ENCODE results near the gene NBPF1. TPM values are rescaled to one million over a fixed set of nuclear protein-coding genes. Genes with fewer than 3 reads are reported as not detected.
"Not testable (repeated sequence)": the region's sequence is repeated elsewhere in the genome, so short reads cannot be mapped to it uniquely, and the experiment has no call there.

The NBPF1 gene
- total RNA-seq, result 10 to 100 TPM; 22.7 to 30.7 (median 24.1) TPM
- long read RNA-seq, partial matches to known transcripts, result 0 of 3 reads
- long read RNA-seq, other reads (novel, unspliced or antisense), result 3 of 3 reads

DNA sequence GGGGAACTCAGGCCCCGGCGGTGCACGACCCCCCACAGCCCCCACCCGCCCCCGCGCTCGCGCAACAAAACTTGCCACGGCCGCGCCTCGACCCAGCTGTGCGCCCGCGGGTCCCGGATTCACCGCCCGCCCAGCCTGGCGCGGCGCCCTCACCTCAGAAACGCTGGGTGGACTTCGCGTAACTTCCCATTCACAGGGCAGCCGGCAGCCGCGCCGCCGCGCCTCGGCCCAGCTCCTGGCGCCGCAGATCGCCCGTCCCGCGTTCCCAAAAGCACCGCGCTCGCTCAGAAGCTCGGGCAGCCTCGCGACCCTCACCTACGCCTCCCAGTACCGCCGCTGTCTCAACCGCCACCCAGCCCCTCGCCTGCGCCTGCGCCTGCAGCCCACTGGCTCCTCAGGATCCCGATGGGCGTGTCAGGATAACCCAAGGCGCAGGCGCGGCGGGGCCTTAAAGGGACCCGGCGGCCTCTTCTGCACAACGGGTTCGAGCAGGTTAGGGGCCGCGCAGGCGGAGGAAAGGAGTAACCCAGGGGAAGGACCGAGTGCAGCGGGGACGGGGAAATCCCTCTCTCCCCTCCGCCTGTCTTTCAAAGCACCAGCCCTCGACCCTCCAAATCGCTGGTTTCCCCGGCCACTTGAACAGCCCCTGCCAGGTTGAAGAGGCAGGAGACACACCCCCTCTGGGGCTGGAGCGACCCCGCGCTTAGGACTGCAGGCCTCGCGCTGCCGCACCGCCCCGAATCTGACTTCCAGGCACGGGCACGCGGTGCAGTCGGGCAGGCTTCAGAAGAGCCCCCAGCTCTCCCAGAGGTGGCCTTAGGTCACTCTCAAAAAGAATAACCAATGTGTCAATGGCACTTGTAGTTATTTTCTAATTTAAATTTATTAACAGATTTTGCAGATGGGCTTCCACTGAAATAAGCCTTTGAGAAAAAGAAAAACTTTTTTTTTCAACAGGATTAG lies at the start of gene NBPF1:
TSS of gene NBPF1 (minus strand) at position 380 of the 963 bp plus-strand sequence.
- no peaks in the 10 kb centered on the region for H3K27me3 ChIP-seq
- peak within 1 kb of the TSS; percentile 46 to 85 (median 72) for H3K27ac ChIP-seq
- intact Hi-C loops (cut with DNase I), result no loop called here
- peak; percentile 98 to 100 (median 99) for DNase-seq
- TF ChIP-seq CTCF (IDR thresholded peaks at IDR 0.05), result no peak
- peak; percentile 93 for TF ChIP-seq POLR2A (IDR thresholded peaks at IDR 0.05)
- H3K36me3 ChIP-seq, result peaks cover 2 to 16% (median 4%) of the 10 kb centered on the region in 4 donors
- no peaks in the 10 kb centered on the region for H3K9me3 ChIP-seq
- peak; percentile 90 to 95 (median 92) for ATAC-seq
- H3K4me1 ChIP-seq, result peaks cover 0 to 27% (median 14%) of the 10 kb centered on the region in 4 donors
- peak within 1 kb of the TSS; percentile 64 to 86 (median 64) for H3K4me3 ChIP-seq
- under 1% methylated on average over 82 of the region's 82 CpGs for WGBS (ENCODE audit: insufficient coverage, low coverage, low lambda C conversion rate, missing lambda C conversion rate)

DNA sequence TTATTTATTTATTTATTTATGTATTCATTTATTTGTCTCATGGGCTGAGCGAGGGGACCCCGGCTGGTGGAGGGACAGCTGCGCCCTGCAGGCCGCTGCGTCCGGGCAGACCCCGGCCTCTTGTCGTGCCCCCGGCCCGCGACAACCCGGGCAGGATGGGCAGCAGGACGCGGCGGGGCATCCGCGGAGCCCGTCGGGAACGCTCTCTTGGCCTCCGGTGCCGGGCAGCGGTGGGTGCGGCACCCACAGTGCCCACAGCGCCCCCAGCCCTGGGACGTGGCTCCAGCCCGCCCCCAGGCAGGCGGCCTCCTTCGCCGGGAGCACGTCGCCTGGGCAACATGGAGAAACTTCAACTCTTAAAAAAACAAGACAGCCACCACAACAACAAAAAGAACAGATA lies 44.9 kb upstream of the NBPF1 start:
- peak in 1 of 4 donors; percentile 28 for ATAC-seq

DNA sequence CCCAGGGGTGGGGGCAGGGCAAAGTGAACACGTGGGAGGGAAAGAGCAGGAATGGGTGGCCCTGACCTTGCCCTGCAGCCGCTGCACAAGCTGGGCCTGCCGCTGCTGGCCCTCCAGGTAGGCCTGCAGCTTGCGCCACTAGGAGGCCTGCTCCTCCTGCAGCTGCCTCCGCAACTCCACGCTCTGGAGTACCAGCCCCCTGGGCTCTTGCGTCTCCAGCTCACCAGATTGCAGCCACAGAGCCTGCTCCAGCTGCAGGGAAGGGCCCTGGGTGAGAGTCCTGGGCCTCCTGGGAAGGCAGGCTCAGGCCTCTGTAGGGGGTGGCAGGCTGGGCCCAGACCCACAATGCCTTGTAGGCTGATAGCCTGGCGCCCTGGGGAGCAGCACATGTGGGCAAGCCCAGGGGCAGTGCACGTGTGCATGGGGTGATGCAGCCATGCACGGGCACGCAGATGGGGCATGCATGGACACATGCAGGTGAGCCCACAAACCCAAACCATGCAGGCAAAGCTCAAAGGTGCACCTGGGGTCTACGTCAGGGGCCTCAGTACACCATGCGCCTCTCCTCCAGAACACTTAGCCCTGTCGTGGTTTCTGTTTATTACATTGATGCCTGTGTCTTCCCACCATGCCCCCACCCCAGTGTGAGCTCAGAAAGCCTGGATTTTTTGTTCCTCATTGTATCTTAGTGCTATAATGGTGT lies 43.8 kb upstream of the NBPF1 start:
- H3K4me1 ChIP-seq; H3K36me3 ChIP-seq; H3K9me3 ChIP-seq; DNase-seq; H3K27me3 ChIP-seq; intact Hi-C loops (cut with DNase I); H3K4me3 ChIP-seq; H3K27ac ChIP-seq: not testable (repeated sequence)
- peak; percentile 79 to 87 (median 84) for ATAC-seq
- WGBS (ENCODE audit: insufficient coverage, low coverage, low lambda C conversion rate, missing lambda C conversion rate), result no CpG with 5 or more reads among the region's 14 CpGs

More for the DNA sequence above, 44.9 kb upstream of the NBPF1 start:
- H3K9me3 ChIP-seq; H3K27me3 ChIP-seq; H3K4me1 ChIP-seq; DNase-seq; H3K4me3 ChIP-seq; H3K36me3 ChIP-seq; H3K27ac ChIP-seq; intact Hi-C loops (cut with DNase I): not testable (repeated sequence)
- 90% methylated on average over 7 of the region's 32 CpGs for WGBS (ENCODE audit: insufficient coverage, low coverage, low lambda C conversion rate, missing lambda C conversion rate)

DNA sequence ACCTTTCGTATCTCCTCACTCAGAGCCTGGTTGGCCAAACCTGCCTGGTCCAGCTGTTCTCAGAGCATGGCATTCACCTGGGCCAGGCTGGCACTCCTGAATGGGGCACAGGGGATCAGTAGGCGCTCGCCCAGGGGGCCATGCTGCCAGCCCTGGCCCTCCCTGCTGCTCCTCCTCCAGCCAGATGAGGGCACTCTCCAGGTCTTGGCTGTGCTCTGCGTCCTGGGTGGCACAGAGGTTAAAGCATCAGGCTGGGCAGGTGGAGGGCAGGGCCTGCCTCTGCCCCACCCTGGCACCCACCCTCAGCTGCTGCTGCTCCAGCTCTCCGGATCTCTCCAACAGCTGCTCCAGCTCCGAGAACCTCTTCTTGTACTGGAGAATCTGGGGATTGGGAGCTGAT lies 43.2 kb upstream of the NBPF1 start:
- H3K9me3 ChIP-seq; H3K4me1 ChIP-seq; H3K36me3 ChIP-seq; DNase-seq; H3K27ac ChIP-seq; H3K27me3 ChIP-seq; intact Hi-C loops (cut with DNase I); H3K4me3 ChIP-seq: not testable (repeated sequence)
- WGBS (ENCODE audit: insufficient coverage, low coverage, low lambda C conversion rate, missing lambda C conversion rate), result no CpG with 5 or more reads among the region's 6 CpGs
- ATAC-seq, result peak; percentile 54 to 76 (median 62)

DNA sequence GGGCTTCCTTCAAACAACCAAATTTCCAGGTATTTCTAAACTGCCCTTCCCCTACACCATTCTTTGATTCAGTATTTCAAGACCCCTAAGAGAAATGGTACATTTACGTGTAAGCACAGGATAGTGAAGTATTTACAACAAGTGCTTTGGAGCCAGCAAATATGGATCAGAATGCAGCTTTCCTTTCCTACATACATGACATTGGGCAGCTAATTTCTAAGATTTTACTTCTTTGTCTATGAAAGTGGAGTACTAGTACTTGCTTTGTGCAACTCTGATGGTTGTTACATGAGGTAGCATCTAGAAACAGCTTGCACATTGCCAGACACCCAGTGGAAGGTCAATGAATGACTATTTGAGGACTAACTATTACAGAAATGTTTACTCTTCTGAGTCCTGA lies 38.2 kb upstream of the NBPF1 start:
- H3K9me3 ChIP-seq; intact Hi-C loops (cut with DNase I); H3K4me3 ChIP-seq; H3K27me3 ChIP-seq; H3K4me1 ChIP-seq: not testable (repeated sequence)
- ATAC-seq, result peak; percentile 42 to 83 (median 64)
- peak in 1 of 3 donors; percentile 6 for DNase-seq
- 92% methylated on average over 1 of the region's 1 CpG for WGBS (ENCODE audit: insufficient coverage, low coverage, low lambda C conversion rate, missing lambda C conversion rate)
- peak in 2 of 4 donors; percentile 14 to 44 for TF ChIP-seq CTCF (IDR thresholded peaks at IDR 0.05)
- H3K36me3 ChIP-seq, result peaks cover 0 to 11% (median 0%) of the 10 kb centered on the region in 4 donors
- H3K27ac ChIP-seq, result peak overlapping the region in 1 of 3 donors; percentile 50

DNA sequence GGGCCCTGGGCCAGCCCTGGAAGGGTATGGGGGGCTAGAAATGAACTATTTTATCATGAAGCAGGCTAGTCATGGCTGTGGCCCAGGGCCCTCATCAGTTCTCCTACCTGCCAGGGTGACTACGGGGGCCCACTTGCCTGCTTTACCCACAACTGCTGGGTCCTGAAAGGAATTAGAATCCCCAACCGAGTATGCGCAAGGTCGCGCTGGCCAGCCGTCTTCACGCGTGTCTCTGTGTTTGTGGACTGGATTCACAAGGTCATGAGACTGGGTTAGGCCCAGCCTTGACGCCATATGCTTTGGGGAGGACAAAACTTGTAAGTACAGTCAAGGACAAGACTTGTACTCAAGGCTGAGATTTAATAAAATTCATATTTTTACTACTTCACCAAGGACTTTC lies 36.6 kb upstream of the NBPF1 start:
- H3K27me3 ChIP-seq; ATAC-seq; H3K4me1 ChIP-seq; H3K9me3 ChIP-seq; intact Hi-C loops (cut with DNase I); H3K4me3 ChIP-seq; H3K27ac ChIP-seq: not testable (repeated sequence)
- peak in 2 of 3 donors; percentile 29 to 32 for DNase-seq
- peaks cover 0 to 11% (median 0%) of the 10 kb centered on the region in 4 donors for H3K36me3 ChIP-seq
- 70% methylated on average over 9 of the region's 9 CpGs for WGBS (ENCODE audit: insufficient coverage, low coverage, low lambda C conversion rate, missing lambda C conversion rate)

DNA sequence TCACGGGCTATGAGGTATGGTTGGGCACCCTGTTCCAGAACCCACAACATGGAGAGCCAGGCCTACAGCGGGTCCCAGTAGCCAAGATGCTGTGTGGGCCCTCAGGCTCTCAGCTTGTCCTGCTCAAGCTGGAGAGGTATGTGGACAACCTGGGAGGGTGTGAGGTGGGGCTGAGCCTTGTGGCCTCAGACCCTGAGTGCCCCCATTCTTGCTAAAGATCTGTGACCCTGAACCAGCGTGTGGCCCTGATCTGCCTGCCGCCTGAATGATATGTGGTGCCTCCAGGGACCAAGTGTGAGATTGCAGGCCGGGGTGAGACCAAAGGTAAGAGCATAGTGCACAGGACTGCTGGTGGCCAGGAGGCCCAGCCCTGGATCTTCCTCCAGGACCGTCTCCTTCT lies 36.0 kb upstream of the NBPF1 start:
- intact Hi-C loops (cut with DNase I); H3K4me1 ChIP-seq; H3K27me3 ChIP-seq; H3K27ac ChIP-seq; ATAC-seq; H3K9me3 ChIP-seq; H3K4me3 ChIP-seq: not testable (repeated sequence)
- WGBS (ENCODE audit: insufficient coverage, low coverage, low lambda C conversion rate, missing lambda C conversion rate), result 71% methylated on average over 4 of the region's 6 CpGs
- H3K36me3 ChIP-seq, result peaks cover 0 to 11% (median 0%) of the 10 kb centered on the region in 4 donors
- peak in 2 of 3 donors; percentile 19 to 55 for DNase-seq

DNA sequence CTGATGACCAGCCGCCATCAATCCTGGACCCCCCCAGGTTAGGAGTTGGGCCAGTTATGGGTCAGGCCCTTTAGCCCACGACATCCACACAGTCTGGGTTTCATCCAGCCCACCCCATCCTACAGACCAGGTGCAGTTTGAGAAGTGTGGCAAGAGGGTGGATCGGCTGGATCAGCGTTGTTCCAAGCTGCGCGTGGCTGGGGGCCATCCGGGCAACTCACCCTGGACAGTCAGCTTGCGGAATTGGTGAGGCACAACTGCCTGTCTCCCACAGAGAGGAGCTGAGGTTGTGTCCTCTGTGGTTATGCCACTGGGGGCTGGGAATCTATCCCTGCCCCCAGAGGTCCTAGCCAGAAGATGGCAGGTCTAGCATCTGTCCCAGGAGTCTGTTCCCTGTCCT lies 35.4 kb upstream of the NBPF1 start:
- Histone ChIP-seq H3K36me3 (peaks cover 0 to 11% (median 0%) of the 10 kb centered on the region in 4 donors), H3K4me1 (peaks cover 0 to 11% (median 1%) of the 10 kb centered on the region in 4 donors)
- no CpG with 5 or more reads among the region's 8 CpGs for WGBS (ENCODE audit: insufficient coverage, low coverage, low lambda C conversion rate, missing lambda C conversion rate)
- peak in 2 of 3 donors; percentile 16 to 51 for DNase-seq
- H3K9me3 ChIP-seq; ATAC-seq; intact Hi-C loops (cut with DNase I); H3K27me3 ChIP-seq; H3K27ac ChIP-seq; H3K4me3 ChIP-seq: not testable (repeated sequence)

DNA sequence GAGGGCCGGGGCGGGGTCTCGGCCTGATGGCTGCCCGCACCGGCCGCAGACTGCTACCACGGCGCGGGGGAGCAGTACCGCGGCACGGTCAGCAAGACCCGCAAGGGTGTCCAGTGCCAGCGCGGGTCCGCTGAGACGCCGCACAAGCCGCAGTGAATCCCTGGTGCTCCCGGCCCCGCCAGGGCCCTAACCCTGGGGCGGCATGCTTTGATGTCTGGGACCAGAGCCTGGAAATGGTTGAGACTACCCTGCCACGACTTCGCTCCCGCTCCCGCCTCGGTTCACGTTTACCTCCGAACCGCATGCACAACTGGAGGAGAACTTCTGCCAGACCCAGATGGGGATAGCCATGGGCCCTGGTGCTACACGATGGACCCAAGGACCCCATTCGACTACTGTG lies 34.9 kb upstream of the NBPF1 start:
- H3K9me3 ChIP-seq; H3K27me3 ChIP-seq; H3K27ac ChIP-seq; intact Hi-C loops (cut with DNase I); H3K4me3 ChIP-seq; ATAC-seq: not testable (repeated sequence)
- H3K36me3 ChIP-seq, result peaks cover 0 to 11% (median 0%) of the 10 kb centered on the region in 4 donors
- peaks cover 0 to 16% (median 4%) of the 10 kb centered on the region in 4 donors for H3K4me1 ChIP-seq
- peak in 2 of 3 donors; percentile 16 to 54 for DNase-seq
- no CpG with 5 or more reads among the region's 32 CpGs for WGBS (ENCODE audit: insufficient coverage, low coverage, low lambda C conversion rate, missing lambda C conversion rate)
